HG03558 (cell line): Measurements from ENCODE around the gene IPO8.
A peak's percentile ranks its signal among the peaks of the same experiment; 100 is the strongest.
"Not testable (repeated sequence)": the region's sequence is repeated elsewhere in the genome, so short reads cannot be mapped to it uniquely, and the experiment has no call there.

Experiments
- ATAC-seq: cut with Tn5 transposase; IDR thresholded peaks from one replicate; pipeline ENCODE4 v1.9.1; 2021; ENCODE audit warnings: moderate number of reproducible peaks; ENCODE audit not compliant: unreplicated experiment; ENCODE audit errors: extremely low read depth

IPO8 gene

GRCh38 chr12:30691122-30691879, 4.4 kb downstream of the IPO8 start:
- no peak for ATAC-seq

- ATAC-seq, result no peak
Observed at GRCh38 chr12:30687265-30687986, 8.2 kb downstream of the IPO8 start.

GRCh38 chr12:30679241-30679640, 16.4 kb downstream of the IPO8 start:
- no peak for ATAC-seq

- ATAC-seq, result no peak
Observed at GRCh38 chr12:30678221-30678620, 17.4 kb downstream of the IPO8 start.

- ATAC-seq, result no peak
Observed at GRCh38 chr12:30661210-30661609, 34.5 kb downstream of the IPO8 start.

GRCh38 chr12:30652034-30652696, 43.5 kb downstream of the IPO8 start:
- ATAC-seq, result no peak

- ATAC-seq, result no peak
Observed at GRCh38 chr12:30646821-30647220, 48.8 kb downstream of the IPO8 start.

- no peak for ATAC-seq
Observed at GRCh38 chr12:30643366-30643765, 52.3 kb downstream of the IPO8 start.

GRCh38 chr12:30640392-30640791, 55.3 kb downstream of the IPO8 start:
- ATAC-seq, result no peak

- ATAC-seq, result no peak
Observed at GRCh38 chr12:30635385-30635784, 60.3 kb downstream of the IPO8 start.

GRCh38 chr12:30631740-30632139, 63.9 kb downstream of the IPO8 start:
- ATAC-seq, result no peak

- no peak for ATAC-seq
Observed at GRCh38 chr12:30630979-30631285, 64.7 kb downstream of the IPO8 start.

GRCh38 chr12:30630076-30630978, 65.3 kb downstream of the IPO8 start:
- no peak for ATAC-seq

- no peak for ATAC-seq
Observed at GRCh38 chr12:30626847-30627246, 68.8 kb downstream of the IPO8 start.

- ATAC-seq, result no peak
Observed at GRCh38 chr12:30624009-30624408, 71.7 kb downstream of the IPO8 start.

- peak; percentile 85 for ATAC-seq
Observed at GRCh38 chr12:30622509-30622908, 73.2 kb downstream of the IPO8 start.

- ATAC-seq, result not testable (repeated sequence)
Observed at GRCh38 chr12:30621663-30622241, 73.9 kb downstream of the IPO8 start.

GRCh38 chr12:30617346-30618016, 78.2 kb downstream of the IPO8 start:
- no peak for ATAC-seq

GRCh38 chr12:30614031-30614430, 81.6 kb downstream of the IPO8 start:
- no peak for ATAC-seq
